SK-N-MC (cell line): ENCODE data around the gene NEDD4L.

Experiments used
- EZH2 ChIP-seq: fragments of 200-600 bp; sonication (generic); IDR thresholded peaks from one replicate; pipeline ENCODE4 v1.6.1; 2017; ENCODE audit warnings: antibody characterized with exemption
- POLR2AphosphoS5 ChIP-seq: IDR thresholded peaks from 2 replicates; pipeline ENCODE4 v1.6.1; 2012; ENCODE audit warnings: mild to moderate bottlenecking, low read depth, low read length, borderline replicate concordance

DNA sequence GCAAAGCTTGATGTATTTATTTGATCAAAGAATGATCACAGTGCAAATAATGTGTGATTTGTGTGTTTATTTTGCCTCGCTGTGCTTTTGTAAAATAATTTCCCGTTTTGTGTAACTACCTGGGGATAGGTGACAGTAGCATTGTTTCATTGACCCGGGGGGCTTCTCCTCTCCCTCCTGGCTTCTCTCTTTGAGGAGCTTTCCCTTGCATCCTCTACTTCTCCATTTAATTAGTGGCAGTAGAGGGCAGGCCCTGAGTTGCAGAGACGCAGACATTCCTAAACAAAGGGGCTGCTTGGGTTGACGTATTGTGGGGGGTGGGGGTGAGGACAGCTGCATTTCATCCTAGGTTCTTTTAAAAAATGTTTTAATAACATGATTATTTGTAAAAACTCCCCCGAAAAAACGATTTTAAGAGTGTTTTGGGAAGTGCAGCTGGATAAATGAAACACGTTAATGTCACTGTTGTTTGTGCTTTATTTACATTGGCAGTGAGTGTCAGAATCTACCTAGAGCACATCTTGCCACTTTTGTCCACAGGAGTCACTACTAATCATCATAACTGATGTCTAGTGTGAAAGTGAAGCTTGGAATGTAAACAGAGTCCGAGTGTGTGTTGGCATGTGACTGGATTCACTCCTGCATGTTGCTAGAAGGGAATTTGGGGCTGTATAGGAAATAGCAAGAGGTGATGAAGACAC is 2.2 kb downstream of the NEDD4L start:
- no peak for TF ChIP-seq POLR2AphosphoS5
- TF ChIP-seq EZH2 = no peak
